ENCODE results near the gene CCDC149. TPM values are rescaled to one million over a fixed set of nuclear protein-coding genes. Genes with fewer than 3 reads are reported as not detected.

The CCDC149 gene
- total RNA-seq, 1 donor from 2014 or later = 11.7 TPM

DNA sequence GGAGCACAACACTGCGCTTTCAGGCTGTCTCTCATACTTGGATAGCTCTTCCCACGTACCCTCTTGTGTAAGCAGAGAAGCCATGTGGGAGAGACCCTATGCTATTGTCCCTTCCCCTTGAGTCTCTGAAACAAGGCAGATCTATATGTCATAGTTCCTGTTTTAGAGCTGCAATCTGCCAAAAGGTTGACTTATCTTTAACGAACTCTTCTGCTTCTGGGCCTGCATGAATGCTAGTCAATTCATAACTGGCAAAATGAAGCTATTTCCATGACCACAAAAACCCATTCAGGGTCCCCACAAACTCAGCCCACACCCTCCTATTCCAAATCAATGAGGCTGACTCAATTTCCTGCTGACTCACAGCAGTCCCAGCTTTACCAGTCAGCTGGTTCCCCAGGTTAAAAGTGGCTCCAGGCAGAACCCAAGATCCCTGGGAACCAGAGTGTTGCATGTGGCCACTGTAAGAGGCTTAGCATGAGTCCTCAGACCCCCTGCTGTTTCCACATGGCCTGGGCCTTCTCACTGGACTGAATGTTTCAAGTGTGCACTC lies 142.7 kb downstream of the CCDC149 start:
- no peak for DNase-seq (ENCODE audit: low spot score)
- intact Hi-C loops (cut with DNase I) = no loop called here

GRCh38 chr4:24769571-24769970 lies 143.3 kb downstream of the CCDC149 start:
- intact Hi-C loops (cut with DNase I) = no loop called here
- no peak for DNase-seq (ENCODE audit: low spot score)

DNA sequence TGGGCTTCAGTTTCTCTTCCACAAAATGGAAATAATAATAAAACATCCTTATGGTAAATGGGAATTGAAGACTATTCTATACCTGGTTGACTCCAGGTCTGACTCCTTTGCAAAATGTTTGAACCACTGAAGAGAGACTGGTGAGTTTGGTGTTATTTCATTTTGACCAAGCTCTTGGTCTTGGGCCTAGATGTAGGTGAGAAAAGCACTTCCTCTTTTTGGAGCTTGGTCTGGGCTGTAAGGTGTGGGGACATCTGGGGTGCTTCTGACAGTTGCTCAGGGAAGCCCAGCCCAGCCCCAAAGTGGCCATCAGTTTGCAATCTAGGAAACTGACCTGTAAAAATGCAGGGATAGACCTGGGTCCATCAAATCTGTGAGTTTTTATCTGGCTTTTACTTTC lies 144.2 kb downstream of the CCDC149 start:
- no peak for DNase-seq (ENCODE audit: low spot score)
- intact Hi-C loops (cut with DNase I) = no loop called here

- intact Hi-C loops (cut with DNase I) = no loop called here
- no peak for DNase-seq (ENCODE audit: low spot score)
Observed at GRCh38 chr4:24768006-24768405, 144.8 kb downstream of the CCDC149 start.

GRCh38 chr4:24765376-24765988 lies 147.4 kb downstream of the CCDC149 start:
- intact Hi-C loops (cut with DNase I) = no loop called here
- no peak for DNase-seq (ENCODE audit: low spot score)

DNA sequence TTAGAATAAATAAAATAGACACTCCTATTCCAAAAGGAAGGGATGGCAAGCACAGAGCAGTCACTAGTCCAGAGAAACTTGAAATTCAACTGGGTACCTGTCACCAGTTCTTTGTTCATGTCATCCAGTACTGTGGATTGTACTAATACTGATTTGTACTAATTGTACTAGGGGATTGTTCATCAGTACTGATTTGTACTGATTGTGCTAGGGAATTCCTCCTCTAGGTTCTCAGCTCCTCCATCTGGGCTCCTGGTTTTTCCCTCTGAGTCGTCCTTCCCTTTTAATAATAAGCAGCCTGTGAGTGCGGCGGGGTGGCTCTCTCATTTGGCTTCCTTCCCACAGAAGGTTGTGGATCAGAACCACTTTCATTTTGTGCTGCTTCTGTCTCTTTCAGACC lies 148.5 kb downstream of the CCDC149 start:
- intact Hi-C loops (cut with DNase I) = no loop called here
- DNase-seq (ENCODE audit: low spot score) = no peak

- intact Hi-C loops (cut with DNase I) = no loop called here
- no peak for DNase-seq (ENCODE audit: low spot score)
Observed at GRCh38 chr4:24763631-24764297, 149.1 kb downstream of the CCDC149 start.

Other genes starting within 250 kb of the CCDC149 start
- 115 TPM for gene SOD3, start 117.5 kb downstream of the CCDC149 start, total RNA-seq
- 5.0 TPM for gene LGI2, start 117.9 kb upstream of the CCDC149 start, total RNA-seq
- 6.6 TPM for gene SEPSECS, start 247.4 kb upstream of the CCDC149 start, total RNA-seq